LNCaP clone FGC (cell line): ENCODE results near the gene KLK13.
A peak's percentile ranks its signal among the peaks of the same experiment; 100 is the strongest.

Experiments
- DNase-seq: peaks from one replicate; pipeline ENCODE4 v3.0.0-alpha.2; 2011; ENCODE audit warnings: low read depth
- H3K4me3 ChIP-seq: 2 replicates; pipeline ENCODE4 v1.5.1; 2011; ENCODE audit warnings: mild to moderate bottlenecking, low read depth, low read length, control low read depth
- CTCF ChIP-seq: IDR thresholded peaks from 2 replicates; pipeline ENCODE4 v1.5.1; 2012; ENCODE audit warnings: mild to moderate bottlenecking; ENCODE audit not compliant: control insufficient read depth, insufficient read depth; ENCODE audit errors: extremely low read depth

The KLK13 gene

GRCh38 chr19:51064534-51065220, at the start of gene KLK13:
Gene KLK13 (minus strand): TSS chr19:51065092. CDS start chr19:51065067, 25 bp downstream.
- no peak for TF ChIP-seq CTCF
- no peak within 1 kb of the TSS for H3K4me3 ChIP-seq
- no peak for DNase-seq

GRCh38 chr19:51114087-51114729, 49.3 kb upstream of the KLK13 start:
- no peak for TF ChIP-seq CTCF
- H3K4me3 ChIP-seq = no peak overlapping the region
- DNase-seq = no peak

- no peak overlapping the region for H3K4me3 ChIP-seq
- 0 out of 2 replicates have a peak, but pooled peaks have one; percentile 5 for TF ChIP-seq CTCF
- DNase-seq = no peak
Observed at GRCh38 chr19:51111606-51112005, 46.7 kb upstream of the KLK13 start.

- TF ChIP-seq CTCF = no peak
- DNase-seq = no peak
Observed at GRCh38 chr19:51110666-51110971, 45.7 kb upstream of the KLK13 start.

GRCh38 chr19:51108805-51109146, 43.9 kb upstream of the KLK13 start:
- peak overlapping the region; percentile 68 for H3K4me3 ChIP-seq
- no peak for DNase-seq
- TF ChIP-seq CTCF = no peak

More at GRCh38 chr19:51110666-51110971, 45.7 kb upstream of the KLK13 start:
- H3K4me3 ChIP-seq = no peak overlapping the region

- TF ChIP-seq CTCF = no peak
- DNase-seq = peak; percentile 99
- peak within 1 kb of the TSS; percentile 68 for H3K4me3 ChIP-seq
Observed at GRCh38 chr19:51108066-51108804, 43.3 kb upstream of the KLK13 start, which contains the start of gene CTU1. Gene CTU1 (minus strand): TSS chr19:51108409. CDS start chr19:51104569, 3,840 bp downstream.
